Spleen (tissue), 11 donors: ENCODE measurements around the gene PAPLN. TPM values are rescaled to one million over a fixed set of nuclear protein-coding genes. Genes with fewer than 3 reads are reported as not detected.

Experiments
- DNase-seq: peaks from one replicate; pipeline ENCODE4 v3.0.0-alpha.2; 2020
- H3K27ac ChIP-seq, 8 donors: fragments of 200-600 bp; sonication (generic) in 7 of 8; 1 replicate in 4 of 8; 2 replicates in 4 of 8; pipeline versions ENCODE4 v1.5.0 to v1.8.0; 2016 to 2021; ENCODE audit warnings: inconsistent platforms in 4 of 8, mild to moderate bottlenecking in 4 of 8, moderate library complexity in 1 of 8
- H3K27me3 ChIP-seq, 7 donors: fragments of 200-600 bp; sonication (generic) in 6 of 7; replicated peaks in 1 of 7; 1 replicate in 4 of 7; 2 replicates in 3 of 7; pipeline versions ENCODE4 v1.5.0 to v1.8.0; 2016 to 2021; ENCODE audit warnings: inconsistent platforms in 3 of 7, mild to moderate bottlenecking in 1 of 7
- H3K36me3 ChIP-seq, 6 donors: fragments of 200-600 bp; sonication (generic) in 5 of 6; 1 replicate in 4 of 6; 2 replicates in 2 of 6; pipeline versions ENCODE4 v1.5.0 to v1.8.0; 2016 to 2021; ENCODE audit warnings: inconsistent platforms in 2 of 6
- H3K4me1 ChIP-seq, 6 donors: fragments of 200-600 bp; sonication (generic) in 5 of 6; 1 replicate in 3 of 6; 2 replicates in 3 of 6; pipeline versions ENCODE4 v1.5.0 to v1.8.0; 2016 to 2021; ENCODE audit warnings: inconsistent platforms in 3 of 6
- H3K4me3 ChIP-seq, 8 donors: fragments of 200-600 bp; sonication (generic) in 7 of 8; 1 replicate in 4 of 8; 2 replicates in 4 of 8; pipeline versions ENCODE4 v1.5.0 to v1.8.0; 2016 to 2021; ENCODE audit warnings: inconsistent platforms in 4 of 8, mild to moderate bottlenecking in 4 of 8, moderate library complexity in 2 of 8
- H3K9me3 ChIP-seq, 8 donors: fragments of 200-600 bp; sonication (generic) in 7 of 8; 1 replicate in 4 of 8; 2 replicates in 4 of 8; pipeline versions ENCODE4 v1.5.0 to v1.8.0; 2016 to 2021; ENCODE audit warnings: inconsistent platforms in 4 of 8
- CTCF ChIP-seq, 11 experiments: fragments of 200-600 bp in 7 of 11; fragments of 450-650 bp in 4 of 11; sonication (generic) in 4 of 11; IDR thresholded peaks in 8 of 11; conservative IDR thresholded peaks in 3 of 11; 1 replicate in 7 of 11; 2 replicates in 4 of 11; pipeline versions ENCODE4 v1.4.0 to v1.8.0; 2016 to 2021; ENCODE audit warnings: antibody characterized with exemption in 11 of 11, inconsistent platforms in 4 of 11, mild to moderate bottlenecking in 1 of 11
- POLR2A ChIP-seq, 3 donors: fragments of 450-650 bp; IDR thresholded peaks; one replicate each; pipeline ENCODE4 v1.5.1; 2017; ENCODE audit warnings: antibody characterized with exemption in 3 of 3, mild to moderate bottlenecking in 1 of 3
- POLR2AphosphoS5 ChIP-seq, 3 donors: sonication (generic); formaldehyde crosslinking; IDR thresholded peaks; one replicate each; pipeline ENCODE4 v1.5.1; 2017; ENCODE audit warnings: antibody characterized with exemption in 3 of 3
- WGBS, 5 donors: extraction: QIAGEN DNeasy Blood & Tissue Kit in 3 of 5; methylation state at CpG; one replicate each; pipeline versions ENCODE4 v1.1.5 to v1.1.7; 2013 to 2018; 5-methylcytosine and 5-hydroxymethylcytosine counted together
- intact Hi-C: fragments of 100-400 bp; cut with DNase I; formaldehyde crosslinking; loops from one replicate; pipeline ENCODE4 v1.15.0; 2023; ENCODE audit warnings: low total_unique reads
- polyA plus RNA-seq, 3 donors: library from polyadenylated mRNA; stranded (reverse); fragments of 200-250 nt; gene quantifications; one replicate each; pipeline ENCODE4 v1.2.1, GENCODE V29; 2013
- small RNA-seq, 4 donors: library from RNA; depleted of rRNA; stranded (forward); fragments of <200 nt; gene quantifications; one replicate each; pipeline ENCODE3, GENCODE V24; 2016
- total RNA-seq, 7 donors: library from RNA; depleted of rRNA in 3 of 7; stranded (reverse); fragments of >200 nt in 3 of 7; fragmentation: NEBNext Ultra II Directional in 4 of 7; extraction: Animal tissue kit (Norgen Biotek cat#: 25700) in 4 of 7; gene quantifications; one replicate each; pipeline versions ENCODE4 v1.1.0 to v1.2.1, GENCODE V29; 2016 to 2021
- donor health status: healthy with polysubstance abuse.
- donor health status: DM: no; HTN: no; CAD: no; lungs with moderate emphysema.
- donor health status: DM: no; HTN: no; CAD: no.
- donor health status: Bipolar disorder and iron deficiency.
- donor health status: healthy.
- donor health status: DM: no; HTN: no; CAD: no.
- donor health status: DM: yes; HTN: yes; CAD: no.

Gene PAPLN
- total and polyA plus RNA-seq, 10 donors = 20.3 to 57.2 (median 42.0) TPM

- no peaks in the 10 kb centered on the region for H3K9me3 ChIP-seq
- no peak for DNase-seq
- TF ChIP-seq CTCF (IDR thresholded peaks at IDR 0.05 in 8 of 11, conservative IDR thresholded peaks at IDR 0.05 in 3 of 11) (no peak), POLR2A (IDR thresholded peaks at IDR 0.05) (no peak), POLR2AphosphoS5 (IDR thresholded peaks at IDR 0.05) (no peak)
- intact Hi-C loops = no loop called here
- peaks cover 0 to 12% (median 0%) of the 10 kb centered on the region in 6 donors for H3K36me3 ChIP-seq
- H3K27me3 ChIP-seq = no peaks in the 10 kb centered on the region
- H3K27ac ChIP-seq = no peak overlapping the region
- 77 to 93% (median 82%) methylated on average over 4 of the region's 4 CpGs for WGBS, 5 donors
- H3K4me3 ChIP-seq = no peak overlapping the region
- H3K4me1 ChIP-seq = peaks cover 9 to 43% (median 24%) of the 10 kb centered on the region in 6 donors
Observed at GRCh38 chr14:73313151-73313550, 75.8 kb downstream of the PAPLN start.

GRCh38 chr14:73323896-73324399, 86.6 kb downstream of the PAPLN start:
- intact Hi-C loops = no loop called here
- no peak for TF ChIP-seq POLR2A (IDR thresholded peaks at IDR 0.05)
- Histone ChIP-seq H3K36me3 (peaks cover 0 to 51% (median 10%) of the 10 kb centered on the region in 6 donors), H3K9me3 (no peaks in the 10 kb centered on the region), H3K27me3 (no peaks in the 10 kb centered on the region), H3K4me3 (no peak overlapping the region), H3K27ac (no peak overlapping the region), H3K4me1 (peaks cover 0 to 35% (median 4%) of the 10 kb centered on the region in 6 donors)
- no peak for DNase-seq
- 70 to 82% (median 74%) methylated on average over 3 of the region's 3 CpGs for WGBS, 5 donors

Small RNA genes within 50 kb of the gene (small RNA-seq; reads per million reads assigned to genes)
- gene AC004858.1 (0 to 0.06 (median 0) reads per million in 4 donors), gene RNU6-419P (0 reads per million in 4 donors)

Other genes starting within 250 kb of the PAPLN start
- 10 to 100 TPM; 17.9 to 23.3 (median 20.4) TPM for gene ZFYVE1, start 210.4 kb upstream of the PAPLN start, total RNA-seq
- 1 to 10 TPM; 2.8 to 5.5 (median 3.1) TPM for gene ZFYVE1, start 210.4 kb upstream of the PAPLN start, polyA plus RNA-seq
- 100 to 1,000 TPM in 1 of 7 donors, 10 to 100 TPM in 6; 74.8 to 108 (median 92.8) TPM for gene RBM25, start 179.0 kb upstream of the PAPLN start, total RNA-seq
- gene RBM25, start 179.0 kb upstream of the PAPLN start, polyA plus RNA-seq = 10 to 100 TPM; 28.1 to 55.3 (median 40.4) TPM
- gene PSEN1, start 101.0 kb upstream of the PAPLN start, total RNA-seq = 10 to 100 TPM; 36.7 to 74.7 (median 52.6) TPM
- 10 to 100 TPM; 15.9 to 21.9 (median 16.9) TPM for gene PSEN1, start 101.0 kb upstream of the PAPLN start, polyA plus RNA-seq
- 100 to 1,000 TPM in 4 of 7 donors, 10 to 100 TPM in 3; 78.0 to 165 (median 103) TPM for gene NUMB, start 221.0 kb downstream of the PAPLN start, total RNA-seq
- gene NUMB, start 221.0 kb downstream of the PAPLN start, polyA plus RNA-seq = 10 to 100 TPM; 19.8 to 30.7 (median 27.5) TPM